ENCODE measurements around the gene SYNPO2. TPM values are rescaled to one million over a fixed set of nuclear protein-coding genes. Genes with fewer than 3 reads are reported as not detected.

SYNPO2 gene
- total RNA-seq, 4 donors from 2014 or later: 23.1 to 63.8 (median 42.4) TPM

DNA sequence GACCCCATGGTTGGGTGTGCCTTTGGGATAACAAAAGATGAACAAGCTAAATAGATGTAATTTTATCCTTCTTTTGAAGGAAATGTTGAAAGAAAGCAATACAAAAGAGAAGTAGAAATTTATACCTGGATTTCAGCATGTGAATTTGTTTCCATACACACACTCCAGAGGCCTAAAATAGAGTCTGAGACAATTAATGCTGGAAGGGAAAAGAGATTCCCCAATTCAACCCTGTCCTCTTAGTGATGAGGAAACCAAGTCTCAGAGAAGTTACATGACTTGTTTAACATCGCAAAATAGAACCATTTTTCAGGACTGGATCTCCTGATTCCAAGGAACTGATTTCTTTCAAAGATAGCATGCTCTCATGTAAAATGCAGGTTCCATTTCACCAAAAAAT lies 209.7 kb downstream of the SYNPO2 start:
- TF ChIP-seq, protein P1, sequence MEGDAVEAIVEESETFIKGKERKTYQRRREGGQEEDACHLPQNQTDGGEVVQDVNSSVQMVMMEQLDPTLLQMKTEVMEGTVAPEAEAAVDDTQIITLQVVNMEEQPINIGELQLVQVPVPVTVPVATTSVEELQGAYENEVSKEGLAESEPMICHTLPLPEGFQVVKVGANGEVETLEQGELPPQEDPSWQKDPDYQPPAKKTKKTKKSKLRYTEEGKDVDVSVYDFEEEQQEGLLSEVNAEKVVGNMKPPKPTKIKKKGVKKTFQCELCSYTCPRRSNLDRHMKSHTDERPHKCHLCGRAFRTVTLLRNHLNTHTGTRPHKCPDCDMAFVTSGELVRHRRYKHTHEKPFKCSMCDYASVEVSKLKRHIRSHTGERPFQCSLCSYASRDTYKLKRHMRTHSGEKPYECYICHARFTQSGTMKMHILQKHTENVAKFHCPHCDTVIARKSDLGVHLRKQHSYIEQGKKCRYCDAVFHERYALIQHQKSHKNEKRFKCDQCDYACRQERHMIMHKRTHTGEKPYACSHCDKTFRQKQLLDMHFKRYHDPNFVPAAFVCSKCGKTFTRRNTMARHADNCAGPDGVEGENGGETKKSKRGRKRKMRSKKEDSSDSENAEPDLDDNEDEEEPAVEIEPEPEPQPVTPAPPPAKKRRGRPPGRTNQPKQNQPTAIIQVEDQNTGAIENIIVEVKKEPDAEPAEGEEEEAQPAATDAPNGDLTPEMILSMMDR (IDR thresholded peaks at IDR 0.05; ENCODE audit: low read depth): no peak

DNA sequence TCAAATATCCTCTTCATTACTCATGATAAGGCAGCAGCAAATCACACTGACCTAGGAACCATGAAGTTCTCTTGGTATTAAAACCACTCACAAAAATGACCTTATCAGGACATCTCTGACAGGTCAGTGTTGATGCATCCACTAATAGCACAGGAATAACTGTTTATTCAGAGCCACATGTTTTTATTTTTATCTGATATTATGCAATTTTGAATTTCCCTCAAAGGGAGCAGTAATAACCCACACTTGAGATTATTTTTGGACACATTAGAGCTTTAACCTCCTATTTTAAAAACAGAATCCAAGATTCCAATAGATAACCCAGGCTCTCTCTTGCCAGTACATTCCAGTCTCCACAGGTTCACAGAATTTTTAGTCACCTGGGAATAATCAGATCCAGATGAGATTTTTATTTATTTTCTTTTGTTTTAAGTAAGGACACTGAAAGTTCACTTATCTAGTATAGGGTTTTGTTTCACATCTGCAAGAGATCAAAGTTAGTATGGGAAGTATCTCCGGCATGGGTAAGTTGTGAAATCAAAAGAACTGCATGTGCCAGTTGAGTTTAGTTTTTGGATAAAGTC lies 210.7 kb downstream of the SYNPO2 start:
- TF ChIP-seq, protein P1 (IDR thresholded peaks at IDR 0.05; ENCODE audit: low read depth): no peak

DNA sequence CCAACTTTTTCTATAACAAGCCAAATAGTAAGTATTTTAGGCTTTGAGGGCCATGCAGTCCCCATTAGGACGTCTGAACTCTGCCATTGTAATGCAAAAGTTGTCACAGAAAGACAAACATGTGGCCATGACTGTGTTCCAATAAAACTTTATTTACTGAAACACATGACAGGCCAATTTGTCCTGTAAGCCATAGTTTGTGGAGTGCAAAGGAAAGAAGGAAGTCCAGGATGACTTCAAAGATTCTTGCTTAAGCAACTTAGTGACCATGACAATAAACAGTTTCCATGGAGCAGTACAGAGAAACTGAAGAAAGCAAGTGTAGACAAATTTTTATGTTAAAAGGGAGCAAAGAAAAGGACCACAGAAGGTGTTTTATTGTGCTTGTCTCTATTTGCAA lies 212.0 kb downstream of the SYNPO2 start:
- TF ChIP-seq, protein P1 (IDR thresholded peaks at IDR 0.05; ENCODE audit: low read depth): no peak

DNA sequence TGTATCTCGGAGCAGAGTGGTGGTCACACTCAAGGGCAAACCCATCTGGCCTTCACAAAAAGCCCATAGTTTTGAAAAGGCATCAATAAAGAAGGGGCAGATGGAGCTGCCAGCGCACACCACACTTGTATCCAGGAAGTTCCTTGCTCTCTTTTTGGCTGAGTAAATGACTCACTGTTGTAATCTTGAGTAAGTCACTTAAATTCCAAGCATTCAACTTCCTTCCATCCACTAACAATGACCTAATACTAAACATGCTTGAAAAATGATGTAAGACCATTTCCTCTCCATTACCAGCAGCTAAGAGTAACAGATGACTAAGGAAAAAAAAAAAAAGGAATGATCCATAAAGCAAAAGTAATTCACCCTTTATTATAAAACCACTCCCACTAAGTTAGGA lies 214.6 kb downstream of the SYNPO2 start:
- TF ChIP-seq, protein P1 (IDR thresholded peaks at IDR 0.05; ENCODE audit: low read depth): no peak

DNA sequence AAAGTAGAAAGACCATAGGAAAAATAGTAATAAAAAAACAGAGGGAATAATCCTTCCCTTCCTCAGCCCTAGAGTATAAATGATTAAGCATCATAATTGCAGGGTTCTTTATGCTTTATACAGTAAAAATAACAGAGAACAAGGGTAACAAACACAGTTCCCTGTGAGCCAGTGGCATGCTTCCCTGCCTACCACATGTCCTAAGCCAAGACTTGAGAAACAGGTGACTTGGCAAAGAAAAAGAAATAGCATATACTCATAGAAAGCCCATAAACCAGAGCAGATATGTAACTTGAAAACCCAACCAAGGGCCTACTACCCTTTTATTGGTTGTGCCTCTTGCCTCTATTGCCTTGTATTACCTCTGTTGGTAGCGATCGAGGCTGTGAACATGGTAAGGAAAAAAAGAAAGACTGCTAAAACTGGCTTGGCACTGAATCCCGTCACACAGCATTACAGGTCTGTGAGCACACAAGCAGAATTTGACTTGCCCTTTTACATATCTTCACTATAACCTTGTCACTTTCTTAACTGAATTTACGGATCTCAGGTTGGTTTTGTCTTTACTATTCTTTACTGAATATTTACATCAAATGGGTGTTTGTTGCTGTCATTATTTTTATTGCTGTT lies 216.1 kb downstream of the SYNPO2 start:
- TF ChIP-seq, protein P1 (IDR thresholded peaks at IDR 0.05; ENCODE audit: low read depth): no peak

DNA sequence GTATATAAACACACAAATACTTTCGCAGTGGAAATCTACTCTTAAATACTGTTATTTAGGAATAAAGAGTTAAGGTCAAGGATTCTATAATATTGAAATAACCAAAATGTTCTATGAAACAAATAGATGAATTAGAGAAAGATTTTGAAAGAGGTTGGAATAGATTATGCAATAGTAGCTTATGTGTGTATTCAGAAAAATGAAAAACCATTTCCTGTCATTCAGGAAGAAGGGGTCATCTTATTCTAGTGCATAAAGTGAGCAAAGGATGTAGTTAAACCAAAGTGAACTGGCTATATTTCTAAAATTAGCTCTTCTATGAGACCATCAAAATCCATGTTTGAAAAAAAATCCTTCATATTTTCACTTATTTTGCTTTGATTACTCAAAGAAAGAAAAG lies 217.0 kb downstream of the SYNPO2 start:
- TF ChIP-seq, protein P1 (IDR thresholded peaks at IDR 0.05; ENCODE audit: low read depth): no peak

DNA sequence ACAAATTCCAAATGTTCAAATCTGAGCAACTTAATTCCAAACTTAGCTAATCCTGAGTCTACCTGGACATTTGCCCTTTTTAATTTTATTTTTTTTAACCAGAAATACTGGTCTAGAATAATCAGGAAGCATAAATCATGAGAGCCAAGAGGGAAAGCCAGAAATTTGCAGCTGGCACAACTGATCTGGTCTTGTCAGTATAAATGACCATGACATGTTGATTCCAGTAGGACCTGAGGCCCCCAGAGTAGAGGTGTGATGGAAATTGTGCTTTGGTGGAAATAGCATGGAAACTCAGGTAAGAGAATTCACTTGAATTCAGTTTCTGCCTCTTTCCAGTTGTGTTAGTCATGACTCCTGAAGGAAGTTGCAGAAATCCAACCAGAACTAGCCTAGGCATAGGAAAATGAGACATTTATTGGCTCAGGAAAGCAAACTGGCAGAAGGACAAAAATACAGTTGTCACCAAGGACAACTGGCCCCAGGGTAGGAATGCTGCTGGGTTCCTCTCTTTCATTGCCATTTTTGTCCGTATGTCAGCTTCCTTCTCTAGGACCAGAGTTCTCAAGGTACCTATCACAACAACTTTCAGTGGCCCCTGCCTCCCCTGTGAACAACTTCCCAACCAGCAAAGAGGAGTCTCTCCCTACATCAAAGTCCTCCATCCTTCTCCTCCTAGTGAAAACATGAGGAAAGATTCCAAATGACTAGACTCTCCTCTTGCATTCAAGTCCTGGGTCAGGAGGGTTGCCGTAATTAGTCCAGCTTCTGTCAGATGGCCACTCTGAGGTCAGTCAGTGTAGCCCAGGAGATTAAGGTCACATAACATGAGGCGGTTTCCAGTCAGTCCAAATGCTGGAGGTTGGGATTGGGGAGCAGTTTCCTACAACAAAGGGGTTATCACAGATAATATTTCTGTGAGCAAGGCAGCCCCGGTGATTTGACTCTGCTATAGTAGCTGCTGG lies 217.7 kb downstream of the SYNPO2 start:
- TF ChIP-seq, protein P1 (IDR thresholded peaks at IDR 0.05; ENCODE audit: low read depth): no peak

Data from subcutaneous adipose tissue (tissue), 4 donors.